ENCODE data around the gene GABPB1.
A peak's percentile ranks its signal among the peaks of the same experiment; 100 is the strongest.

The GABPB1 gene

DNA sequence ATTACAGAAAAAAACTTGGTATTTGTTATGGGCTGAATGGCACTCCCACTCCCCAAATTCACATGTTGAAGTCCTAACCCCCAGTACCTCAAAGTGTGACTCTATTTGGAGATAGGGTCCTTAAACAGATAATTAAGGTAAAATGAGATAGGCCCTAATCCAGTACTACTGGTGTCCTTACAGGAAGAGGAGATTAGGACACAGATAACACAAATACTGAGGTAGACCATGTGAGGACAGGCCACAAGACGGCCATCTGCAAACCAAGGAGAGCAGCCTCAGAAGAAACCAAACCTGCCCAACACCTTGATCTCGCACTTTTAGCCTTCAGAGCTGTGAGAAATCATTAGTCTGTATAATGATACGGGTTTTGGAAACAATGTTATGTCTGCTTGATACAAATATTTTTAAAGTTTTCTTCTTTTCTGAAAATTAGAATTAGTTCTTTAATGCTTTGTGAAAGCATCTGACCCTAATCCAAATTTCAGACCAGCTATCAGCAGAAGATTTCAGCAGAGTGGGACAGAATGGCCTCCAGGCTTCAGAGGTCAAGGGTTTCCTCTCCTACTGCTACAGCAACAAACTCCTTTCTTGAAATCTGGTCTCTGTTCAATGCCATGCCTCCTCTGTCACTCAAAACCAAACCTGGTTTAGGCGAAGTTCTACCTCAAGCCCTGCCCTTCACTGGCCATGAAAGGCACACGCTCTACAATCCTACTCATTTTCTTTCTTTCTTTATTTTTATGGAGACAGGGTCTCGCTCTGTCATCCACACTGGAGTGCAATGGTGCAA lies 67.5 kb downstream of the GABPB1 start:
- no peak overlapping the region for H3K4me3 ChIP-seq (ENCODE audit: low read depth, low read length)
- TF ChIP-seq, protein P1, sequence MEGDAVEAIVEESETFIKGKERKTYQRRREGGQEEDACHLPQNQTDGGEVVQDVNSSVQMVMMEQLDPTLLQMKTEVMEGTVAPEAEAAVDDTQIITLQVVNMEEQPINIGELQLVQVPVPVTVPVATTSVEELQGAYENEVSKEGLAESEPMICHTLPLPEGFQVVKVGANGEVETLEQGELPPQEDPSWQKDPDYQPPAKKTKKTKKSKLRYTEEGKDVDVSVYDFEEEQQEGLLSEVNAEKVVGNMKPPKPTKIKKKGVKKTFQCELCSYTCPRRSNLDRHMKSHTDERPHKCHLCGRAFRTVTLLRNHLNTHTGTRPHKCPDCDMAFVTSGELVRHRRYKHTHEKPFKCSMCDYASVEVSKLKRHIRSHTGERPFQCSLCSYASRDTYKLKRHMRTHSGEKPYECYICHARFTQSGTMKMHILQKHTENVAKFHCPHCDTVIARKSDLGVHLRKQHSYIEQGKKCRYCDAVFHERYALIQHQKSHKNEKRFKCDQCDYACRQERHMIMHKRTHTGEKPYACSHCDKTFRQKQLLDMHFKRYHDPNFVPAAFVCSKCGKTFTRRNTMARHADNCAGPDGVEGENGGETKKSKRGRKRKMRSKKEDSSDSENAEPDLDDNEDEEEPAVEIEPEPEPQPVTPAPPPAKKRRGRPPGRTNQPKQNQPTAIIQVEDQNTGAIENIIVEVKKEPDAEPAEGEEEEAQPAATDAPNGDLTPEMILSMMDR (IDR thresholded peaks at IDR 0.05; ENCODE audit: low read depth, low read length): no peak
- DNase-seq (ENCODE audit: low read depth, low spot score): no peak
- in situ Hi-C loops (cut with HindIII; ENCODE audit: low sequenced_read_pairs): no loop called here

DNA sequence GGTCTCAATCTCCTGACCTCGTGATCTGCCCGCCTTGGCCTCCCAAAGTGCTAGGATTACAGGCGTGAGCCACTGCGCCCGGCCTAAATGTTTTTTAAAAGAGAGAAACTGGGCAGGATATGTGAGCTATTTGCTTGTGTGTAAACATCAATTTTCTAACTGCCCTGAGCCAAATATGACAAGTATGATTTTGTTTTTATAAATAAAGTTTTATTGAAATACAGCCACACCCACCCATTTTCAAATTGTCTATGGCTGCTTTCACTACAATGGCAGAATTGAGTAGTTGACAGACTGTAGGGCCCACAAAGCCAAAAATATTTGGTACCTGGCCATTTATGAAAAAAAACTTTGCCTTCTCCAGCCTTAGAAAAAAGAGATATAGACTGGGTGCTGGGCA lies 73.6 kb downstream of the GABPB1 start:
- no peak overlapping the region for H3K4me3 ChIP-seq (ENCODE audit: low read depth, low read length)
- in situ Hi-C loops (cut with HindIII; ENCODE audit: low sequenced_read_pairs): no loop called here
- TF ChIP-seq, protein P1 (IDR thresholded peaks at IDR 0.05; ENCODE audit: low read depth, low read length): no peak
- no peak for DNase-seq (ENCODE audit: low read depth, low spot score)

DNA sequence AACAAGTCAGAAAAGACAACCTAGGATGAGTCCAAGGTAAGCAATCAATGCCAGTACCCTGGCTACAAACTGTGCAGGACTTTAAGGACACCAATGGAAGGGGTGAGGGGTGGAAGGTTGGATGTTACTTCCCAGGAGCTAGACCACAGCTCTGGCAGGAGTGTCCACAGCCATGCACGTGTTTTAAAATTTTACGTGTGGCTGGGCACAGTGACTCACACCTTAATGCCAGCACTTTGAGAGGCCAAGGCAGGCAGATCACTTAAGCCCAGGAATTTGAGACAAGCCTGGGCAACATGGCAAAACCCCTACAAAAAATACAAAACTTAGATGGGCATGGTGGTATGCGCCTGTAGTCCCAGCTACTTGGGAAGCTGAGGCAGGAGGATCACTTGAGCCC lies 74.7 kb downstream of the GABPB1 start:
- in situ Hi-C loops (cut with HindIII; ENCODE audit: low sequenced_read_pairs): no loop called here
- TF ChIP-seq, protein P1 (IDR thresholded peaks at IDR 0.05; ENCODE audit: low read depth, low read length): no peak
- no peak overlapping the region for H3K4me3 ChIP-seq (ENCODE audit: low read depth, low read length)
- DNase-seq (ENCODE audit: low read depth, low spot score): peak; percentile 6

DNA sequence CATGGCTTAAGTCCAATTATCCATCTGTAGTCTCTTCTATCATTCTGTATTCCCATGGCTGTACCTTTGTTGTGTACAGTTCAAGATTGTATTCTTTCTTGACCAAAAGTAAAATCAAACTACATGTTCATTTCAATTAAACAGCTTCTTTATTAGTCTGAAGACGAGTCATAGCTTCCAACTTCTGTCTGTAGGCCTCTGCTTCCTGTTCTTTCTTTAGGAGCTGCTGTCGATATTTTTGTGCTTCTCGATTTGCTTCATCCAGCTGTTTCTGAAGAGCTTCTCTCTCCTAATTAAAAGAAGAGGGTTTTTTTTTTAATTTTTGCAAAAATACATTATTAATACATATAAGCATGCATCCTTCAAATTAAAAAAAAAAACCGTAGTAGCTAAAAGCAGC lies 76.5 kb downstream of the GABPB1 start:
- in situ Hi-C loops (cut with HindIII; ENCODE audit: low sequenced_read_pairs): no loop called here
- H3K4me3 ChIP-seq (ENCODE audit: low read depth, low read length): no peak overlapping the region
- DNase-seq (ENCODE audit: low read depth, low spot score): no peak
- TF ChIP-seq, protein P1 (IDR thresholded peaks at IDR 0.05; ENCODE audit: low read depth, low read length): no peak

DNA sequence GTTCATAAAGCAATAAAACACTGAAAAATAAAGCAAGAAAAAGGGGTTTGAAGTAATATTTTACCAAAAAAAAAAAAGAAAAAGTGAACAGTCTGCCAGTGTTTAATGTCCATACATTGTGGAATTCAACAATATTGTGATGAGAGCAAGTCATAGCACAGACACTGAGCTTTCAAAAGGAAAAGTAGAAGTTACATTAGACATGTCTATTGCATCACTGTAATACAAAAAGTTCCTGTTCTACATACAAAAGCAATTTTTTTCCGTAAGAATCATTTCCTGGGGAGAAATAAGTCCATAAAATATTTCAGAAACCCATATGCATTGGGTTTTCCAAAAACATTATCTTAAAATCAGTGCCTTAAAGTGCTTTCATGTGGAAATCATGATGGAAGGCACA lies 77.6 kb downstream of the GABPB1 start:
- no peak for DNase-seq (ENCODE audit: low read depth, low spot score)
- in situ Hi-C loops (cut with HindIII; ENCODE audit: low sequenced_read_pairs): no loop called here
- no peak overlapping the region for H3K4me3 ChIP-seq (ENCODE audit: low read depth, low read length)
- TF ChIP-seq, protein P1 (IDR thresholded peaks at IDR 0.05; ENCODE audit: low read depth, low read length): no peak

DNA sequence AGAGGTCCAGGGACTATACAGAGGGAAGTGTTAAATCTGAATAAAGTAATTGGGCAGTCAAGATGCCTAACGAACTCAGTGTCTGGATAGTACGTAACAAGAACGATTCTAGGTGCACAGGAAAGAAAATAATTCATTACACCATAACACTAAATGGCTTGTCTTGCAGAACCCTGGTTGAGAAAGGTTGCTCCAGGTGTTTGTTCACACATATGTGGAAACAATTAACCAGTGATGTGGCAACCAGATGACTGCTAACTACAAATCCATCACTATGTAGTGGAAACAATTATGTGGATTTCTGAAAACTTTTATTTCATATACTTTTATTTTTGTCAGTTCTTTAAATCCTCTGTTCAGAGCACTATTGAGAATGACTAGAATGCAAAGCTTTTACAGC lies 79.1 kb downstream of the GABPB1 start:
- TF ChIP-seq, protein P1 (IDR thresholded peaks at IDR 0.05; ENCODE audit: low read depth, low read length): no peak
- H3K4me3 ChIP-seq (ENCODE audit: low read depth, low read length): no peak overlapping the region
- DNase-seq (ENCODE audit: low read depth, low spot score): no peak
- in situ Hi-C loops (cut with HindIII; ENCODE audit: low sequenced_read_pairs): no loop called here
